Trophoblast cell (in vitro differentiated cells and primary cell): Measurements from ENCODE around the gene JOSD2.

Experiments
- DNase-seq, 2 donors: peaks; one replicate each; pipeline ENCODE4 v3.0.0-alpha.2; 2016
- H2AFZ ChIP-seq: 2 replicates; pipeline ENCODE4 v1.6.1; 2013; ENCODE audit warnings: low read length, moderate library complexity, mild to moderate bottlenecking; ENCODE audit not compliant: insufficient read depth, poor library complexity
- H2AK5ac ChIP-seq: 2 replicates; pipeline ENCODE4 v1.6.1; 2013; ENCODE audit warnings: mild to moderate bottlenecking, low read length
- H2BK120ac ChIP-seq: 2 replicates; pipeline ENCODE4 v1.6.1; 2013; ENCODE audit warnings: low read length, mild to moderate bottlenecking, moderate library complexity; ENCODE audit not compliant: insufficient read depth, poor library complexity
- H2BK12ac ChIP-seq: 2 replicates; pipeline ENCODE4 v1.6.1; 2013; ENCODE audit warnings: mild to moderate bottlenecking, low read length, moderate library complexity
- H2BK5ac ChIP-seq: 2 replicates; pipeline ENCODE4 v1.6.1; 2013; ENCODE audit warnings: low read length, low read depth, moderate library complexity, mild to moderate bottlenecking; ENCODE audit not compliant: poor library complexity
- H3K14ac ChIP-seq: 2 replicates; pipeline ENCODE4 v1.6.1; 2013; ENCODE audit warnings: mild to moderate bottlenecking, low read length
- H3K18ac ChIP-seq: 2 replicates; pipeline ENCODE4 v1.6.1; 2013; ENCODE audit warnings: mild to moderate bottlenecking, low read length
- H3K23ac ChIP-seq: 2 replicates; pipeline ENCODE4 v1.6.1; 2013; ENCODE audit warnings: low read length
- H3K27ac ChIP-seq: 2 replicates; pipeline ENCODE4 v1.5.1; 2013; ENCODE audit warnings: low read depth, mild to moderate bottlenecking, inconsistent platforms, low read length, moderate library complexity
- H3K27me3 ChIP-seq: 2 replicates; pipeline ENCODE4 v1.6.1; 2013; ENCODE audit warnings: inconsistent platforms, mild to moderate bottlenecking, low read length, moderate library complexity; ENCODE audit not compliant: insufficient read depth
- H3K36me3 ChIP-seq, 2 experiments: 1 replicate in 1 of 2; 2 replicates in 1 of 2; pipeline ENCODE4 v1.6.1; 2013; ENCODE audit warnings: low read length in 2 of 2, mild to moderate bottlenecking in 2 of 2, moderate library complexity in 1 of 2; ENCODE audit not compliant: insufficient read depth in 2 of 2, control insufficient read depth in 1 of 2
- H3K4ac ChIP-seq: 2 replicates; pipeline ENCODE4 v1.6.1; 2013; ENCODE audit warnings: low read depth, mild to moderate bottlenecking, low read length, moderate library complexity
- H3K4me1 ChIP-seq, 2 experiments: 1 replicate in 1 of 2; 2 replicates in 1 of 2; pipeline ENCODE4 v1.6.1; 2013; ENCODE audit warnings: low read length in 2 of 2, mild to moderate bottlenecking in 2 of 2, moderate library complexity in 1 of 2; ENCODE audit not compliant: insufficient read depth in 2 of 2, control insufficient read depth in 1 of 2
- H3K4me2 ChIP-seq: 2 replicates; pipeline ENCODE4 v1.6.1; 2013; ENCODE audit warnings: inconsistent platforms, mild to moderate bottlenecking, low read length, moderate library complexity
- H3K4me3 ChIP-seq: 2 replicates; pipeline ENCODE4 v1.5.1; 2013; ENCODE audit warnings: mild to moderate bottlenecking, low read depth, low read length, inconsistent platforms
- H3K79me1 ChIP-seq: one replicate; pipeline ENCODE4 v1.6.1; 2013; ENCODE audit warnings: low read length
- H3K79me2 ChIP-seq: 2 replicates; pipeline ENCODE4 v1.6.1; 2013; ENCODE audit warnings: low read length, mild to moderate bottlenecking; ENCODE audit not compliant: control insufficient read depth, insufficient read depth, poor library complexity
- H3K9ac ChIP-seq: 2 replicates; pipeline ENCODE4 v1.6.1; 2013; ENCODE audit warnings: mild to moderate bottlenecking, low read length
- H3K9me3 ChIP-seq: 2 replicates; pipeline ENCODE4 v1.6.1; 2013; ENCODE audit warnings: low read depth, mild to moderate bottlenecking, control low read depth, inconsistent platforms, low read length; ENCODE audit not compliant: insufficient read depth
- H4K12ac ChIP-seq: 2 replicates; pipeline ENCODE4 v1.6.1; 2013; ENCODE audit warnings: low read depth, mild to moderate bottlenecking, low read length, moderate library complexity
- H4K8ac ChIP-seq: 2 replicates; pipeline ENCODE4 v1.6.1; 2013; ENCODE audit warnings: low read depth, mild to moderate bottlenecking, low read length, moderate library complexity
- H4K91ac ChIP-seq: one replicate; pipeline ENCODE4 v1.6.1; 2013; ENCODE audit warnings: low read depth, mild to moderate bottlenecking, low read length, moderate library complexity
- WGBS: extraction: QIAGEN DNeasy Blood & Tissue Kit; methylation state at CpG from one replicate; pipeline ENCODE4 v1.1.7; 2013; ENCODE audit warnings: missing lambda C conversion rate; ENCODE audit not compliant: insufficient read length, insufficient coverage; ENCODE audit errors: extremely low coverage; 5-methylcytosine and 5-hydroxymethylcytosine counted together

Gene JOSD2

DNA sequence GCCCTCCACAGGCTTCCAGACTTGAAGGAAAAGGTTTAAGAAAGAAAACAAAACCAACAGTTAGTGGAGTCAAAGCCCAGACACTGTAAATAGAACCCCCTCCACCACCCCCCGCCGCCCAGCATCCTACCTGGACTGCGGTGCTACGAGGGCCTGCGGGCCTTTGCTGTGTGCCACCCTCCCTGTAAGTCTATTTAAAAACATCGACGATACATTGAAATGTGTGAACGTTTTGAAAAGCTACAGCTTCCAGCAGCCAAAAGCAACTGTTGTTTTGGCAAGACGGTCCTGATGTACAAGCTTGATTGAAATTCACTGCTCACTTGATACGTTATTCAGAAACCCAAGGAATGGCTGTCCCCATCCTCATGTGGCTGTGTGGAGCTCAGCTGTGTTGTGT lies 28.1 kb downstream of the JOSD2 start:
- Histone ChIP-seq H2BK120ac (no peak overlapping the region), H3K23ac (no peak overlapping the region), H4K91ac (no peak overlapping the region), H2AFZ (no peak overlapping the region), H3K9me3 (no peaks in the 10 kb centered on the region), H3K27ac (no peak overlapping the region), H3K79me1 (no peaks in the 10 kb centered on the region), H4K8ac (no peak overlapping the region), H3K4me3 (no peak overlapping the region), H3K79me2 (no peaks in the 10 kb centered on the region), H3K9ac (no peak overlapping the region), H3K4me2 (no peak overlapping the region), H2BK5ac (no peak overlapping the region), H2BK12ac (no peak overlapping the region), H3K18ac (no peak overlapping the region), H4K12ac (no peak overlapping the region), H3K4me1 (no peaks in the 10 kb centered on the region), H3K14ac (no peak overlapping the region), H2AK5ac (no peak overlapping the region), H3K4ac (no peak overlapping the region), H3K27me3 (no peaks in the 10 kb centered on the region), H3K36me3 (peaks cover 53 to 65% of the 10 kb centered on the region in 2 experiments)
- no peak for DNase-seq
- no CpG with 5 or more reads among the region's 10 CpGs for WGBS

DNA sequence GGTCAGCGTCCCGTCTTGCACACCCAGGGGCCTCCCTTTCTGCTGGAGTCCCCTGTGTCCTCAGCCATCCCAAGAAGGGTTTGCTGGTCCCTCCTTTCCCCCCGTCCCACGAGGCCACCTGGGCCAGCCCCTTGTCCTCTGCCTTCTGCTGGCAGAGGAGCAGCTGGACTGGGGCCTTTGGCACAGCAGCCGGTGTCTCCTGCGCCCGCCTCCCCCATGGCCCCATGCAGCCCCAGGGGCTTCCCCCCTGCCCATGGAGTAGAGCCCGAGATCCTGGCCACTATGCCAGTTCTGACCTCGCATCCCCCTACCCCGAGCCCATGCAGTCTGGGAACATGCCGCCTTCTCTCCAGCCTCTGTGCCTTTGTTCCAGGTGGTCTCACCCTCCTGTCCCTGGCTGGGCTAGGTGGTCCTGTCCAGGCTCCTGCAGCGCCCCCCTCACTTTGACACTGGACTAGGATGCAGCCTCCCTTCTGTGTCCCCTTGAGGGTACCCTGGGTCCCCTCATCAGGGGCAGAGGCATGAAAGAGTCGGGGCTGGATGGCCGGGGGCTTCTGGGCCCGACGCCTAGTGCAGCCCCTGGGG lies 28.6 kb downstream of the JOSD2 start:
- Histone ChIP-seq H3K4ac (no peak overlapping the region), H3K23ac (no peak overlapping the region), H4K12ac (no peak overlapping the region), H2AK5ac (no peak overlapping the region), H3K79me2 (peaks cover 2% of the 10 kb centered on the region), H3K4me1 (peaks cover under 1 to 4% of the 10 kb centered on the region in 2 experiments), H3K9me3 (peaks cover 2% of the 10 kb centered on the region), H2BK12ac (no peak overlapping the region), H3K36me3 (peaks cover 53 to 63% of the 10 kb centered on the region in 2 experiments), H3K9ac (no peak overlapping the region), H2BK5ac (no peak overlapping the region), H2AFZ (no peak overlapping the region), H4K91ac (no peak overlapping the region), H3K27me3 (no peaks in the 10 kb centered on the region), H3K27ac (no peak overlapping the region), H3K14ac (no peak overlapping the region), H2BK120ac (no peak overlapping the region), H3K18ac (no peak overlapping the region), H4K8ac (no peak overlapping the region), H3K79me1 (no peaks in the 10 kb centered on the region), H3K4me3 (no peak overlapping the region), H3K4me2 (no peak overlapping the region)
- no CpG with 5 or more reads among the region's 16 CpGs for WGBS
- no peak for DNase-seq

- WGBS: no CpG with 5 or more reads among the region's 27 CpGs
Observed at GRCh38 chr19:50481351-50482149, 29.4 kb downstream of the JOSD2 start.

GRCh38 chr19:50480281-50481111 lies 30.5 kb downstream of the JOSD2 start:
- Histone ChIP-seq H3K4me2 (no peak overlapping the region), H3K79me2 (peaks cover 5% of the 10 kb centered on the region), H3K9me3 (peaks cover 4% of the 10 kb centered on the region), H3K27ac (no peak overlapping the region), H3K14ac (no peak overlapping the region), H2AK5ac (no peak overlapping the region), H3K18ac (no peak overlapping the region), H3K9ac (no peak overlapping the region), H3K36me3 (peaks cover 49 to 53% of the 10 kb centered on the region in 2 experiments), H2BK5ac (no peak overlapping the region), H3K4me3 (no peak overlapping the region), H2AFZ (no peak overlapping the region), H3K27me3 (no peaks in the 10 kb centered on the region), H3K4ac (no peak overlapping the region), H3K79me1 (peaks cover 3% of the 10 kb centered on the region), H3K4me1 (peaks cover 3 to 13% of the 10 kb centered on the region in 2 experiments), H4K91ac (no peak overlapping the region), H2BK120ac (no peak overlapping the region), H3K23ac (no peak overlapping the region), H4K8ac (no peak overlapping the region), H2BK12ac (no peak overlapping the region), H4K12ac (no peak overlapping the region)
- DNase-seq: no peak
- WGBS: no CpG with 5 or more reads among the region's 37 CpGs

More at GRCh38 chr19:50481351-50482149, 29.4 kb downstream of the JOSD2 start:
- Histone ChIP-seq H3K4me2 (no peak overlapping the region), H4K12ac (no peak overlapping the region), H3K4me3 (no peak overlapping the region), H3K4ac (no peak overlapping the region), H2BK120ac (no peak overlapping the region), H3K27me3 (no peaks in the 10 kb centered on the region), H4K91ac (no peak overlapping the region), H3K36me3 (peaks cover 49 to 56% of the 10 kb centered on the region in 2 experiments), H3K18ac (no peak overlapping the region), H2BK5ac (no peak overlapping the region), H3K79me1 (peaks cover under 1% of the 10 kb centered on the region), H3K79me2 (peaks cover 3% of the 10 kb centered on the region), H3K9ac (no peak overlapping the region), H3K14ac (no peak overlapping the region), H3K9me3 (peaks cover 2% of the 10 kb centered on the region), H3K27ac (no peak overlapping the region), H2AFZ (no peak overlapping the region), H4K8ac (no peak overlapping the region), H3K23ac (no peak overlapping the region), H3K4me1 (peaks cover 3 to 8% of the 10 kb centered on the region in 2 experiments), H2AK5ac (no peak overlapping the region), H2BK12ac (no peak overlapping the region)
- DNase-seq: no peak
